ENCODE data around the gene PDE11A. TPM values are rescaled to one million over a fixed set of nuclear protein-coding genes. Genes with fewer than 3 reads are reported as not detected.

PDE11A gene
- total RNA-seq, 4 donors from 2014 or later, result under 0.01 to 0.58 (median under 0.01) TPM; not detected in 1

DNA sequence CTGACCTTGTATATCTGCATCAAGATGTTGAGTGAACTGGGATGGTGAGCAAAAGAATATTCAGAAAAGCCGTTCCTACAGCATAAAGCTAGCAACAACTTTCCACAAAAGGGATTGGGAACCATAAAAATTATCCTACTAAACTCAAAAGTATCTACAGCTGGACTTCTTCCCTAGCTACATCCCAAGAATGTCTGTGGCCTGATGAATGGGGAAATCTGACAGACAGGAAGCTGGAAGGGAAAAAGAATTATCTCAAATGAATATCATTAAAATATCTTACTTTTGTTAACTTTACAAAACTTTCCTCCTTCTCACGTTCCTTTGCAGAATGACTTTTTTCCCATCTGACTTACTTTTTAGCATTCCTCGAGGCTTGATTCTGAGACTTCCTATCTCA is 150.9 kb downstream of the PDE11A start:
- TF ChIP-seq, protein P1, sequence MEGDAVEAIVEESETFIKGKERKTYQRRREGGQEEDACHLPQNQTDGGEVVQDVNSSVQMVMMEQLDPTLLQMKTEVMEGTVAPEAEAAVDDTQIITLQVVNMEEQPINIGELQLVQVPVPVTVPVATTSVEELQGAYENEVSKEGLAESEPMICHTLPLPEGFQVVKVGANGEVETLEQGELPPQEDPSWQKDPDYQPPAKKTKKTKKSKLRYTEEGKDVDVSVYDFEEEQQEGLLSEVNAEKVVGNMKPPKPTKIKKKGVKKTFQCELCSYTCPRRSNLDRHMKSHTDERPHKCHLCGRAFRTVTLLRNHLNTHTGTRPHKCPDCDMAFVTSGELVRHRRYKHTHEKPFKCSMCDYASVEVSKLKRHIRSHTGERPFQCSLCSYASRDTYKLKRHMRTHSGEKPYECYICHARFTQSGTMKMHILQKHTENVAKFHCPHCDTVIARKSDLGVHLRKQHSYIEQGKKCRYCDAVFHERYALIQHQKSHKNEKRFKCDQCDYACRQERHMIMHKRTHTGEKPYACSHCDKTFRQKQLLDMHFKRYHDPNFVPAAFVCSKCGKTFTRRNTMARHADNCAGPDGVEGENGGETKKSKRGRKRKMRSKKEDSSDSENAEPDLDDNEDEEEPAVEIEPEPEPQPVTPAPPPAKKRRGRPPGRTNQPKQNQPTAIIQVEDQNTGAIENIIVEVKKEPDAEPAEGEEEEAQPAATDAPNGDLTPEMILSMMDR (IDR thresholded peaks at IDR 0.05), result no peak
- TF ChIP-seq EP300 (IDR thresholded peaks at IDR 0.05) (no peak), POLR2AphosphoS5 (IDR thresholded peaks at IDR 0.05) (no peak), POLR2A (IDR thresholded peaks at IDR 0.05; ENCODE audit: low read depth) (no peak)
- H3K36me3 ChIP-seq, result no peaks in the 10 kb centered on the region

DNA sequence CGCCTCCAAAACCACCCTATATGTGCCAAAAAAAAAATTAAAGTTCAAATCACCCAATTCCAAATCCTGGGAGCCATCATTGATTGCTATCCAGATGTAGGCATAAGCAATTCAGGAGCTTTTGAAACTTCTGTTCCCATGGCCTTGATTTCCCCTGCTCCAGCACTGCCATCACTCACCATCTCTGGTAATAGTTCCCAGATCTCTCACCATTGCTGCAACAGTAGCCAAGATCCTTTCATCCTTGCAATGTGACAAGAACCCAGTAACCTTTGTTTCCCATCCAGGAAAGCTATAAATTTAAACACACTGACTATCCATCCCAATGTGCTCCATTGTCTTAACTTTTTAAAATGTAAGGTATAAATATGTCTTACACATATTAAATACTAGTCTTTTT is 155.4 kb downstream of the PDE11A start:
- intact Hi-C loops (cut with DNase I), result no loop called here
- 79% methylated on average over 1 of the region's 1 CpG for WGBS
- Histone ChIP-seq H3K4me1 (no peaks in the 10 kb centered on the region), H3K27me3 (no peaks in the 10 kb centered on the region), H3K27ac (replicated peaks in 1 of 4) (no peak overlapping the region), H3K9me3 (no peaks in the 10 kb centered on the region), H3K36me3 (no peaks in the 10 kb centered on the region), H3K4me3 (no peak overlapping the region)
- DNase-seq (ENCODE audit: extremely low spot score), result no peak
- TF ChIP-seq, protein P1 (IDR thresholded peaks at IDR 0.05), result no peak
- TF ChIP-seq POLR2AphosphoS5 (IDR thresholded peaks at IDR 0.05) (no peak), EP300 (IDR thresholded peaks at IDR 0.05) (no peak), POLR2A (IDR thresholded peaks at IDR 0.05; ENCODE audit: low read depth) (no peak)

More for the DNA sequence above, 150.9 kb downstream of the PDE11A start:
- Histone ChIP-seq H3K4me1 (no peaks in the 10 kb centered on the region), H3K4me3 (no peak overlapping the region), H3K27me3 (no peaks in the 10 kb centered on the region), H3K9me3 (no peaks in the 10 kb centered on the region), H3K27ac (replicated peaks in 1 of 4) (no peak overlapping the region)
- DNase-seq (ENCODE audit: extremely low spot score), result no peak
- WGBS, result 59% methylated on average over 3 of the region's 3 CpGs
- intact Hi-C loops (cut with DNase I), result no loop called here

DNA sequence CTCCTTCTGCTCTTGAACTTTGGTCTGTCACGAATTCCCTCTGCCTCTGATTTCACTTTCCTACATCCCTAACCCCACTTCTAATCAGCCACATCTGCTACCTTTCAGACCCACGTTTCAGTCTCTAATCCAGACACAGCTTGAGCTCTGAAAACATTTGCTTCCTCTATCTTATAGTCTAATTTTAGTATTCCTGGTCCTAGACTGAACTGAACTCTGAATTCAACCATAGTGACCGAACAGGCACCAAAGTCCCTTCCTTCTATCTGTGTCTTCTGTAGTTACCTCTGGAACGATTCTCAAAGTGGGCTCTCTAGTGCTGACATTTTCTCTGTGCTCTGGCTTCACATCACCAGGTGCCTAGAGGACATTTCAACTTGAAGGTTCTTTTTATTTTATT is 156.2 kb downstream of the PDE11A start:
- Histone ChIP-seq H3K36me3 (no peaks in the 10 kb centered on the region), H3K27ac (replicated peaks in 1 of 4) (no peak overlapping the region), H3K9me3 (no peaks in the 10 kb centered on the region), H3K4me1 (no peaks in the 10 kb centered on the region), H3K27me3 (no peaks in the 10 kb centered on the region), H3K4me3 (no peak overlapping the region)
- intact Hi-C loops (cut with DNase I), result no loop called here
- WGBS, result 77% methylated on average over 4 of the region's 4 CpGs
- TF ChIP-seq EP300 (IDR thresholded peaks at IDR 0.05), result no peak
- no peak for DNase-seq (ENCODE audit: extremely low spot score)

DNA sequence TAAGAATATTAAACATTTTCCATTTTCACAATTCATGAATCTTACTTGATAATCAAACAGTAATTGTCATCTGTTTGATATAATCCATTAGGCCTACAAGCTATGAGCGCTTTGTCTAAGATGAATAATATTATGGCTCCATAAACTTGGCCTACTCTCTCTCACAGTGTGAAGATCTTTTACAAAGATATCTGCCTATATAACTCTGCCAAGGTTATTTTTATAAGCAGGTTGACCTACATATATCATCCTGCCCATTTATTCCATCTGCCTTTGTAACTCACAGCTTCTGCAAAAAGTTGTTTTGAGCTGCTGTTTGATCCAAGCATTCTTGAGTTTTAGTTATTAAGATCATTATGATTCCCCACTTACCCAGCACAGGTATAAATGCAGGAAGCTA is 158.3 kb downstream of the PDE11A start:
- no peak for DNase-seq (ENCODE audit: extremely low spot score)
- Histone ChIP-seq H3K4me1 (no peaks in the 10 kb centered on the region), H3K27ac (replicated peaks in 1 of 4) (no peak overlapping the region), H3K4me3 (no peak overlapping the region), H3K27me3 (no peaks in the 10 kb centered on the region), H3K9me3 (no peaks in the 10 kb centered on the region), H3K36me3 (no peaks in the 10 kb centered on the region)
- TF ChIP-seq EP300 (IDR thresholded peaks at IDR 0.05), result no peak
- TF ChIP-seq POLR2AphosphoS5 (IDR thresholded peaks at IDR 0.05), result no peak
- TF ChIP-seq, protein P1 (IDR thresholded peaks at IDR 0.05), result no peak
- TF ChIP-seq POLR2A (IDR thresholded peaks at IDR 0.05; ENCODE audit: low read depth), result no peak
- intact Hi-C loops (cut with DNase I), result no loop called here
- 62% methylated on average over 1 of the region's 1 CpG for WGBS

DNA sequence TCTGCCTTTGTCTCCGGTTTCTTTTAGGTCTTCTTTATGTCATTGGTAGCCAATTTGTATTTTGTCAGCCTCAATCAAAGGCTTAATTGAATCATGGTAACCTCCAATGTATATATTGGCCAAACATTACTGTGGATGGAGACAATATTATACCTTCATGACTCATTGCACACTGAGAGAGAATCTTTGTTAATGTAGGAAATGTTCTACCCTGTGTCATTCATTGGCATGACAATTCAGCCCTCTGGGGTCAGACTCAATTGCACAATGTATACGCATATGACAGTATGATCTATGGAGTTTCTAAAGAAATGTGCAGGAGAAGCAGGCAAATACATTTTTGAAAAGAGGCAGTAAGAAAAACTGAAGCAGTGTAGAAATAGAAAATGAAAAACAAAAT is 162.6 kb downstream of the PDE11A start:
- Histone ChIP-seq H3K36me3 (no peaks in the 10 kb centered on the region), H3K9me3 (no peaks in the 10 kb centered on the region), H3K27me3 (no peaks in the 10 kb centered on the region), H3K4me1 (no peaks in the 10 kb centered on the region), H3K27ac (replicated peaks in 1 of 4) (no peak overlapping the region), H3K4me3 (no peak overlapping the region)
- DNase-seq (ENCODE audit: extremely low spot score), result no peak
- no peak for TF ChIP-seq EP300 (IDR thresholded peaks at IDR 0.05)
- no peak for TF ChIP-seq POLR2AphosphoS5 (IDR thresholded peaks at IDR 0.05)
- TF ChIP-seq, protein P1 (IDR thresholded peaks at IDR 0.05), result no peak
- TF ChIP-seq POLR2A (IDR thresholded peaks at IDR 0.05; ENCODE audit: low read depth), result no peak
- intact Hi-C loops (cut with DNase I), result no loop called here
- WGBS, result 54% methylated on average over 2 of the region's 2 CpGs
